ENCODE data around the gene GPR42. TPM values are rescaled to one million over a fixed set of nuclear protein-coding genes. Genes with fewer than 3 reads are reported as not detected.
"Not testable (repeated sequence)": the region's sequence is repeated elsewhere in the genome, so short reads cannot be mapped to it uniquely, and the experiment has no call there.

The GPR42 gene
- total and polyA plus RNA-seq, 7 donors: not detected

- Histone ChIP-seq H3K9me3 (no peaks in the 10 kb centered on the region), H3K4me3 (no peak overlapping the region), H3K27ac (no peak overlapping the region), H3K4me1 (no peaks in the 10 kb centered on the region), H3K36me3 (ENCODE audit: insufficient read depth in 1 of 2, low read depth in 1 of 2) (no peaks in the 10 kb centered on the region), H3K27me3 (ENCODE audit: insufficient read depth in 3 of 3, low read length in 2 of 3) (peaks cover 0 to 2% (median 0%) of the 10 kb centered on the region in 3 donors)
- TF ChIP-seq CTCF (IDR thresholded peaks at IDR 0.05): no peak
- ATAC-seq: no peak
- intact Hi-C loops (cut with DNase I): loop anchor here in 1 of 2 donors (2.0 kb wide), 1 partner anchor 17 kb away; the partner anchor contains the start of gene FFAR3
- DNase-seq: no peak
- WGBS, 3 donors: 75 to 78% (median 78%) methylated on average over 12 of the region's 12 CpGs
Observed at GRCh38 chr19:35375505-35376307, 4.8 kb downstream of the GPR42 start.

GRCh38 chr19:35377656-35378055, 6.8 kb downstream of the GPR42 start:
- peaks cover 0 to 2% (median 0%) of the 10 kb centered on the region in 3 donors for H3K27me3 ChIP-seq (ENCODE audit: insufficient read depth in 3 of 3, low read length in 2 of 3)
- 28 to 64% (median 56%) methylated on average over 1 of the region's 1 CpG for WGBS, 3 donors
- intact Hi-C loops (cut with DNase I): loop anchor here in 1 of 2 donors (1.0 kb wide), 1 partner anchor 20 kb away; no protein-coding TSS in a partner anchor
- no peak for TF ChIP-seq CTCF (IDR thresholded peaks at IDR 0.05)
- no peaks in the 10 kb centered on the region for H3K4me1 ChIP-seq
- no peaks in the 10 kb centered on the region for H3K9me3 ChIP-seq
- H3K36me3 ChIP-seq (ENCODE audit: insufficient read depth in 1 of 2, low read depth in 1 of 2): no peaks in the 10 kb centered on the region
- ATAC-seq (no peak), DNase-seq (peak in 1 of 2 donors; percentile 69)
- H3K27ac ChIP-seq: no peak overlapping the region
- H3K4me3 ChIP-seq: no peak overlapping the region

- TF ChIP-seq CTCF (IDR thresholded peaks at IDR 0.05): no peak
- no peaks in the 10 kb centered on the region for H3K36me3 ChIP-seq (ENCODE audit: insufficient read depth in 1 of 2, low read depth in 1 of 2)
- 84 to 97% (median 90%) methylated on average over 3 of the region's 3 CpGs for WGBS, 3 donors
- H3K4me3 ChIP-seq: no peak overlapping the region
- intact Hi-C loops (cut with DNase I): no loop called here
- H3K27me3 ChIP-seq (ENCODE audit: insufficient read depth in 3 of 3, low read length in 2 of 3): peaks cover 0 to 2% (median 0%) of the 10 kb centered on the region in 3 donors
- ATAC-seq (no peak), DNase-seq (no peak)
- no peak overlapping the region for H3K27ac ChIP-seq
- no peaks in the 10 kb centered on the region for H3K9me3 ChIP-seq
- no peaks in the 10 kb centered on the region for H3K4me1 ChIP-seq
Observed at GRCh38 chr19:35378356-35378755, 7.5 kb downstream of the GPR42 start.

- H3K27me3 ChIP-seq (ENCODE audit: insufficient read depth in 3 of 3, low read length in 2 of 3); H3K4me3 ChIP-seq; DNase-seq; ATAC-seq; H3K36me3 ChIP-seq (ENCODE audit: insufficient read depth in 1 of 2, low read depth in 1 of 2); H3K27ac ChIP-seq; intact Hi-C loops (cut with DNase I); H3K4me1 ChIP-seq; H3K9me3 ChIP-seq: not testable (repeated sequence)
- 85 to 92% (median 91%) methylated on average over 5 of the region's 5 CpGs for WGBS, 3 donors
Observed at GRCh38 chr19:35379545-35379944, 8.7 kb downstream of the GPR42 start.

GRCh38 chr19:35379992-35380391, 9.1 kb downstream of the GPR42 start:
- no peaks in the 10 kb centered on the region for H3K4me1 ChIP-seq
- DNase-seq (no peak), ATAC-seq (no peak)
- H3K36me3 ChIP-seq (ENCODE audit: insufficient read depth in 1 of 2, low read depth in 1 of 2): no peaks in the 10 kb centered on the region
- no peaks in the 10 kb centered on the region for H3K9me3 ChIP-seq
- intact Hi-C loops (cut with DNase I): no loop called here
- H3K27ac ChIP-seq: no peak overlapping the region
- H3K27me3 ChIP-seq (ENCODE audit: insufficient read depth in 3 of 3, low read length in 2 of 3): peaks cover 0 to 2% (median 0%) of the 10 kb centered on the region in 3 donors
- H3K4me3 ChIP-seq: no peak overlapping the region
- 35 to 36% (median 35%) methylated on average over 1 of the region's 1 CpG for WGBS, 3 donors
- no peak for TF ChIP-seq CTCF (IDR thresholded peaks at IDR 0.05)
